Hepatocyte (in vitro differentiated cells): ENCODE results near the gene SBK2. TPM values are rescaled to one million over a fixed set of nuclear protein-coding genes. Genes with fewer than 3 reads are reported as not detected.

Source experiments
- DNase-seq: peaks from one replicate; pipeline ENCODE4 v3.0.0-alpha.2; 2016; ENCODE audit warnings: low spot score
- H2AFZ ChIP-seq: fragments of 200-600 bp; sonication (generic); 2 replicates; pipeline ENCODE4 v1.6.0; 2016; ENCODE audit warnings: antibody characterized with exemption, mild to moderate bottlenecking
- H3K27ac ChIP-seq: fragments of 200-600 bp; sonication (generic); 2 replicates; pipeline ENCODE4 v1.5.1; 2016; ENCODE audit warnings: mild to moderate bottlenecking
- H3K27me3 ChIP-seq: fragments of 200-600 bp; sonication (generic); 2 replicates; pipeline ENCODE4 v1.6.1; 2016
- H3K36me3 ChIP-seq: fragments of 200-600 bp; sonication (generic); replicated peaks from 2 replicates; pipeline ENCODE4 v1.5.1; 2016; ENCODE audit warnings: low read depth; ENCODE audit not compliant: insufficient read depth
- H3K4me1 ChIP-seq: fragments of 200-600 bp; sonication (generic); 2 replicates; pipeline ENCODE4 v1.5.1; 2016; ENCODE audit warnings: mild to moderate bottlenecking, moderate library complexity; ENCODE audit not compliant: insufficient read depth
- H3K4me2 ChIP-seq: fragments of 200-600 bp; sonication (generic); 2 replicates; pipeline ENCODE4 v1.6.0; 2016
- H3K4me3 ChIP-seq: fragments of 200-600 bp; sonication (generic); 2 replicates; pipeline ENCODE4 v1.5.1; 2016; ENCODE audit warnings: mild to moderate bottlenecking
- H3K79me2 ChIP-seq: fragments of 200-600 bp; sonication (generic); 2 replicates; pipeline ENCODE4 v1.6.0; 2017; ENCODE audit warnings: mild to moderate bottlenecking
- H3K9me2 ChIP-seq: fragments of 200-600 bp; sonication (generic); replicated peaks from 2 replicates; pipeline ENCODE4 v1.6.0; 2017; ENCODE audit warnings: mild to moderate bottlenecking; ENCODE audit not compliant: insufficient read depth
- H3K9me3 ChIP-seq: fragments of 200-600 bp; sonication (generic); 2 replicates; pipeline ENCODE4 v1.5.1; 2016; ENCODE audit warnings: low read depth, mild to moderate bottlenecking
- H4K20me1 ChIP-seq: fragments of 200-600 bp; sonication (generic); 2 replicates; pipeline ENCODE4 v1.6.0; 2016; ENCODE audit warnings: mild to moderate bottlenecking; ENCODE audit not compliant: insufficient read depth, poor library complexity, severe bottlenecking
- CTCF ChIP-seq: fragments of 200-600 bp; sonication (generic); IDR thresholded peaks from 2 replicates; pipeline ENCODE4 v1.5.1; 2016; ENCODE audit warnings: antibody characterized with exemption, mild to moderate bottlenecking; ENCODE audit not compliant: poor library complexity
- EZH2 ChIP-seq: fragments of 200-600 bp; sonication (generic); IDR thresholded peaks from 2 replicates; pipeline ENCODE4 v1.6.1; 2016; ENCODE audit warnings: antibody characterized with exemption, mild to moderate bottlenecking, borderline replicate concordance
- EZH2phosphoT487 ChIP-seq: fragments of 200-600 bp; sonication (generic); IDR thresholded peaks from one replicate; pipeline ENCODE4 v1.6.1; 2018; ENCODE audit warnings: antibody characterized with exemption, mild to moderate bottlenecking, low read depth, moderate library complexity; ENCODE audit not compliant: unreplicated experiment, severe bottlenecking
- WGBS: methylation state at CpG from one replicate; pipeline ENCODE4 v1.1.6; 2016; ENCODE audit warnings: low lambda C conversion rate; ENCODE audit errors: missing lambda C conversion rate; 5-methylcytosine and 5-hydroxymethylcytosine counted together
- polyA plus RNA-seq: library from polyadenylated mRNA; unstranded; fragments of >200 nt; fragmentation: Nextera tagmentation; extraction: Ambion mirVana; gene quantifications from 2 replicates; pipeline ENCODE4 v1.2.1, GENCODE V29; 2016
- total RNA-seq: library from RNA; depleted of rRNA; stranded (reverse); fragments of >200 nt; gene quantifications from 2 replicates; pipeline ENCODE4 v1.2.3, GENCODE V29; 2014

The SBK2 gene
- total and polyA plus RNA-seq, 2 experiments from 2014 or later, result 0.30 to 0.51 TPM

- no peak overlapping the region for H2AFZ ChIP-seq
- H3K27me3 ChIP-seq, result no peaks in the 10 kb centered on the region
- H3K4me2 ChIP-seq, result no peak overlapping the region
- H3K79me2 ChIP-seq, result no peaks in the 10 kb centered on the region
- WGBS, result 80% methylated on average over 20 of the region's 23 CpGs
- no peak overlapping the region for H3K27ac ChIP-seq
- no peaks in the 10 kb centered on the region for H3K36me3 ChIP-seq
- no peak for TF ChIP-seq EZH2phosphoT487
- no peak for TF ChIP-seq CTCF
- TF ChIP-seq EZH2, result no peak
- H3K4me3 ChIP-seq, result no peak overlapping the region
- H3K4me1 ChIP-seq, result no peaks in the 10 kb centered on the region
- DNase-seq, result no peak
- no peaks in the 10 kb centered on the region for H4K20me1 ChIP-seq
- H3K9me2 ChIP-seq, result no peaks in the 10 kb centered on the region
- H3K9me3 ChIP-seq, result no peaks in the 10 kb centered on the region
These were observed 8.0 kb upstream of the SBK2 start for GRCh38 chr19:55544776-55545439.

GRCh38 chr19:55544014-55544413, 7.1 kb upstream of the SBK2 start:
- H3K27ac ChIP-seq, result no peak overlapping the region
- H3K4me3 ChIP-seq, result no peak overlapping the region
- WGBS, result 91% methylated on average over 15 of the region's 15 CpGs
- no peaks in the 10 kb centered on the region for H3K4me1 ChIP-seq
- no peak overlapping the region for H3K4me2 ChIP-seq
- H3K27me3 ChIP-seq, result no peaks in the 10 kb centered on the region
- no peak overlapping the region for H2AFZ ChIP-seq
- no peak for DNase-seq
- TF ChIP-seq CTCF (no peak), EZH2phosphoT487 (no peak), EZH2 (no peak)
- H3K9me2 ChIP-seq, result no peaks in the 10 kb centered on the region
- H3K36me3 ChIP-seq, result no peaks in the 10 kb centered on the region
- H3K79me2 ChIP-seq, result no peaks in the 10 kb centered on the region
- H4K20me1 ChIP-seq, result no peaks in the 10 kb centered on the region
- H3K9me3 ChIP-seq, result no peaks in the 10 kb centered on the region

GRCh38 chr19:55543567-55543966, 6.6 kb upstream of the SBK2 start:
- Histone ChIP-seq H3K27ac (no peak overlapping the region), H3K9me2 (no peaks in the 10 kb centered on the region), H2AFZ (no peak overlapping the region), H4K20me1 (no peaks in the 10 kb centered on the region), H3K36me3 (no peaks in the 10 kb centered on the region), H3K4me2 (no peak overlapping the region), H3K79me2 (no peaks in the 10 kb centered on the region), H3K9me3 (no peaks in the 10 kb centered on the region), H3K4me1 (no peaks in the 10 kb centered on the region), H3K27me3 (no peaks in the 10 kb centered on the region), H3K4me3 (no peak overlapping the region)
- DNase-seq, result no peak
- TF ChIP-seq EZH2 (no peak), CTCF (no peak), EZH2phosphoT487 (no peak)
- WGBS, result 79% methylated on average over 5 of the region's 5 CpGs
